ENCODE measurements around the gene NTRK3. TPM values are rescaled to one million over a fixed set of nuclear protein-coding genes. Genes with fewer than 3 reads are reported as not detected.

The NTRK3 gene
- total and polyA plus RNA-seq, 2 of the 8 experiments (the other 6 are each of a cell fraction or from before 2014, with no cell fraction given), result 4.5 to 6.8 TPM

- Histone ChIP-seq H3K23ac (ENCODE audit: insufficient read length) (no peak overlapping the region), H3K4ac (replicated peaks; ENCODE audit: insufficient read length, low read depth, low read length) (no peak overlapping the region), H3K27me3 (replicated peaks in 1 of 4; ENCODE audit: control insufficient read depth in 3 of 4, extremely low read depth in 1 of 4, insufficient read depth in 3 of 4, low read length in 3 of 4) (no peaks in the 10 kb centered on the region), H4K5ac (ENCODE audit: insufficient read length, low read depth, low read length) (no peak overlapping the region), H3K56ac (replicated peaks; ENCODE audit: insufficient read length, low read depth, low read length) (no peak overlapping the region), H4K91ac (replicated peaks; ENCODE audit: insufficient read length, low read length) (no peak overlapping the region), H2BK5ac (ENCODE audit: low read depth, low read length) (no peak overlapping the region), H3K4me3 (ENCODE audit: extremely low read depth in 1 of 4, insufficient read depth in 2 of 4, low read depth in 3 of 4, low read length in 4 of 4) (no peak overlapping the region), H3K79me2 (ENCODE audit: control insufficient read depth in 1 of 2, insufficient read depth in 2 of 2, low read length in 2 of 2) (no peaks in the 10 kb centered on the region), H3K23me2 (ENCODE audit: low read depth, low read length) (no peaks in the 10 kb centered on the region; the same call in 1 of the 2 replicates), H3K27ac (ENCODE audit: low read depth, low read length) (no peak overlapping the region), H3K9me3 (ENCODE audit: insufficient read depth in 2 of 2, low read depth in 1 of 2, low read length in 1 of 2) (no peaks in the 10 kb centered on the region), H2BK120ac (replicated peaks; ENCODE audit: low read depth, low read length) (no peak overlapping the region), H4K20me1 (replicated peaks in 1 of 2; ENCODE audit: control insufficient read depth in 1 of 2, insufficient read depth in 2 of 2, low read length in 2 of 2) (peaks cover 0 to 3% of the 10 kb centered on the region in 2 experiments), H3K18ac (ENCODE audit: extremely low read depth, low read length) (no peak overlapping the region), H3K9ac (replicated peaks in 1 of 4; ENCODE audit: extremely low read depth in 1 of 4, low read depth in 3 of 4, low read length in 3 of 4) (no peak overlapping the region), H3K4me2 (ENCODE audit: insufficient read depth in 1 of 2, low read depth in 2 of 2, low read length in 2 of 2) (no peak overlapping the region), H2BK20ac (ENCODE audit: low read length) (no peak overlapping the region), H2AFZ (ENCODE audit: low read length) (no peak overlapping the region), H4K8ac (ENCODE audit: extremely low read depth, insufficient read depth, low read length) (no peak overlapping the region), H3K79me1 (ENCODE audit: low read depth, low read length) (no peaks in the 10 kb centered on the region), H2BK15ac (ENCODE audit: low read length) (no peak overlapping the region), H2AK5ac (ENCODE audit: low read depth, low read length) (no peak overlapping the region), H2BK12ac (ENCODE audit: low read depth, low read length) (no peak overlapping the region), H3K36me3 (ENCODE audit: control insufficient read depth in 2 of 4, insufficient read depth in 4 of 4, low read length in 3 of 4) (no peaks in the 10 kb centered on the region), H3K4me1 (replicated peaks in 1 of 4; ENCODE audit: control insufficient read depth in 3 of 4, insufficient read depth in 4 of 4, low read length in 3 of 4) (peaks cover 0 to 4% (median 0%) of the 10 kb centered on the region in 4 experiments; a peak in 1 of 7 replicates), H3K14ac (ENCODE audit: insufficient read length) (no peak overlapping the region)
- WGBS, 2 experiments (ENCODE audit: extremely low coverage in 1 of 2, insufficient coverage in 1 of 2, insufficient read length in 1 of 2, insufficient replicate concordance in 2 of 2, low coverage in 1 of 2, low lambda C conversion rate in 2 of 2, missing lambda C conversion rate in 1 of 2), result 97% methylated on average over 9 of the region's 9 CpGs; no CpG with 5 or more reads in 1 of the 2 experiments
- FAIRE-seq (no peak), DNase-seq (ENCODE audit: low read depth in 1 of 2, low spot score in 2 of 2) (no peak)
- POLR2A ChIA-PET (ENCODE audit: partially characterized antibody), result no interaction called here
- CTCF ChIA-PET (ENCODE audit: partially characterized antibody), result interaction anchor here (0.6 to 5.7 kb wide), 4 partner anchors 13 to 134 kb away, joined by 3 to 45 read pairs (median 16); no protein-coding TSS in a partner anchor
- TF ChIP-seq SP2 (IDR thresholded peaks at IDR 0.05; ENCODE audit: low read length) (no peak), TBP (IDR thresholded peaks at IDR 0.05; ENCODE audit: low read depth, low read length) (no peak), SRF (IDR thresholded peaks at IDR 0.05; ENCODE audit: low read depth, low read length) (no peak), HDAC6 (IDR thresholded peaks at IDR 0.05; ENCODE audit: low read depth, low read length) (no peak)
These were observed 16.9 kb downstream of the NTRK3 start for GRCh38 chr15:88239594-88239993.
